GM21825 (cell line): ENCODE measurements around the gene FAM13A.

ENCODE experiments used
- ATAC-seq: cut with Tn5 transposase; IDR thresholded peaks from one replicate; pipeline ENCODE4 v1.9.1; 2021; ENCODE audit warnings: mild to moderate bottlenecking, moderate library complexity; ENCODE audit not compliant: unreplicated experiment

FAM13A gene

DNA sequence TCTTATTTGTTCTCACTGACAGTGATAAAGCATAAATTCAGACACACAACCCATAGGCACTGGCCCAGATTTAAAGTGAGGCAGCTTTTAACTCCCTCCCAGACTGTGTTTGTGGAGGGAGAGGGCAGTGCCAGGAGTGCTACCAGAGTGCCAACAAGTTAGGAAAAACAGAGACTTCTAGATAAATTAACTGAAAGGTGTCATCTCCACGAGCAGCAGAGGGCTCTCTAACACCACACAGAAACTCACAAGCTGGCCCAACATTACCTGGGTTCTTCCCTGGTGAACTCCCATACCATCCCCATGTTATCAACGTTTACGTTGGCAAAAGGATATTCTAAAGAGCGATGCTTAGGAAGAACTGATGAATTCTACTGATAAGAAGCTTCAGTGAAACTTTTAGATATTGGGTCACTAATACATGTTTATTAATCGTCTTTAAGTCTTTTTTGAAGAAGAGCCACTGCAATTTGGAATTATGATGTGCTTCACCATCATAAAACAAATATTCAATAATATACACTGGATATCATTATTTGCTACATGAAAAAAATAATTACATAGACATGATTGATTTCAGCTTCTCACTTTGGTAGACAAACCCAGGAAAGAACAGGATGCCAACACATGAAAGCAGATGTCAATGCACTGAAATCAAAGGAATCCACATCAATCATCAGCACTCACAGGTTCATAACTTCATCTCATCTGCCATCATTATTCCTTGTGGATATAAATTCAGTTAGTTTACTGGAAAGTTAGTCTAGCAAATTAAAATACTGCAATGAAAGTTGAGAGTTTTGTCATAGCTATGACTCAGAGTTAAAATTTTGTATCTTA is 238.1 kb downstream of the FAM13A start:
- peak; percentile 26 for ATAC-seq

DNA sequence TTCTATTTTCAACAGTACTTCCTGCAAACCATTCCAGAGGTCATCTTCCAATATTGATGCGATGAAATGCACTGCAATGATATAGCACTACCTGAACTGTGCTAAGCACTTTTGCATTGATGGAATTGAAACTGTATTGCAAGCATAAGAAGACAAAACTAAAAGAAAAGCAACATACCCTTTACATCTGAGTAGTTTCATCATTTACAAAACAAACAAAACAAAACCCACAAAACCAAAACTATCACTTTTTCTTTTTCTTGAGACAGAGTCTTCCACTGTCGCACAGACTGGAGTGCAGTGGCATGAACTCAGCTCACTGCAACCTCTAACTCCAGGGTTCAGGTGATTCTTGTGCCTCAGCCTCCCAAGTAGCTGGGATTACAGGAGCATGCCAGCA is 239.2 kb downstream of the FAM13A start:
- no peak for ATAC-seq

DNA sequence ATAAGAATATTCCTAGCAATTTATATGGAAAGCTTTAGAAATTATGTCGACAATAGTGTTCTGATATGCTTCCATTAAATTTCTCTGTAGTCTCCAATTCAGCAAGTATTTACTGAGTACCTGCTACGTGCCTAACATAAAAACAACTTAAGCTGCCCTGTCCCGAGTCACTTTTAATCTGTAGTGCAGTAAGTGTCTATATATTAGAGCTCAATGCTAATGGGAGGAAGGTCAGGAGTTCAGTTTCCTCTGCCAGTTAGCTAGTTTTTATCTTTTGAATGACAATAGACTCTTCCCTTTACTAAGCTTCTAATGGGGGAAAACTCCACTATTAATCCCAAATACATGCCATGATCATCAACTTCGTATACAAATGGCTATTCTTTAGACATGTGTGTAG is 240.6 kb downstream of the FAM13A start:
- ATAC-seq: no peak

DNA sequence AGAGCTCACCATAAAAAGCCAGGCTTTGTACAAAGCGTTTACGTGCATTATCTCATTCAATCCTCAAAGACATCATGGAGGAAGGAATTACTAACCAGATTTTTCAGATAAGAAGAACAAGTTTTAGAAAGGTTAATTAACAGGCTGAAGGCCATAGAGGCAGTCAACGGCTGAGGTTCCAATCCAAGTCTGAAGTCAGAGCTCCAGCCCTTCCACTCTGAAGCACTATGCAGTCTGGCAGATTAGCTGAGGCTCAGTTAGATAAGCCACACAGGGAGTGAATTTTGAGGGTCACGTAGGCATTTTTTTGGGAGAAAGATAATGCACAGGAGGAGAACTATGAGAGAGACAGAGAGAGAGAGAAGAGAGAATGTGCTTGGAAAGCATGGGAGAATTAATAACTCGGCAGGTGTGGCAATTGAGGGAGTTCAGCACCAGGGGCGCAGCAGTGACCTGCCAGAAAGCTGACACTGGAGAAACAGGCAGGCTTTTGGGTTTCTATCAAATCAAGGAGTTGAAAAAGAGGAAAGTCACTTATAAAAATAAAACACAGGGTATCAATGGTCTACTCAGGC is 242.9 kb downstream of the FAM13A start:
- ATAC-seq: no peak

DNA sequence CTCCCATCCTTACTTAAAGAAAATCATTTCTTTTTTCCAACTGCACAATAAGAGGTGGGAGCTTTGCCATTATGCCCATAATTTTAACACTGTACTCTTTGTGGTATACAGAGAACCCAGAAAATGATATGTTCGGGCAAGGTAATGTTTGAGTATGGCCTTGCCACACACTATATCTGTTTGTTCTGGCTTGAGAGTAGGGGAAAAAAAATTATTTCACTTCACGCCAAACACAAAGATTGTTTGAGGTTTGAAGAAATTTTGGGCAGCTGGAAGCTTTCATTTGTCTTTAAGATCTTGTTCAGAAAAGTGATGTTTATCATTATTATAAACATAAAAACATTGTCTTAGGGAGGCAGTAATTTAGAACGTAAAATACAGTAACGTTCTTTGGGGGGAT is 244.0 kb downstream of the FAM13A start:
- no peak for ATAC-seq

DNA sequence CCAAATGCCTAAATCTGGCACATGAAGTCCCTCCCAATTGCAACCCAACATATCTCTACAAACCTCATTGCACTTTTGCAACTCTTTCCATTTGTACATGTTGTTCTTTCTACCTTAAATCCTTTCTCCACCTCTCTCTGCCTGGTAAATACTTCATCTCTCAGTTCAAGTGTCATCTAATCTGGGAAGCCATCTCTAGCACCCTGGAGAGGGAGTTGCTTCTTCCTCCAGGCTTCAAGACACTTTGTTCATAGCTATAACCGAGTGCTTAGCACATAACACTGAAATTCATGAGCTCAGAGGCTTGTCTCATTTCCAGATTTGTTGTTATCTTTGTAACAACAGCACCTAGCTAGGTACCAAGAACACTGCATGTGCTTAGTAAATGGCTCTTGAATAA is 244.6 kb downstream of the FAM13A start:
- no peak for ATAC-seq

DNA sequence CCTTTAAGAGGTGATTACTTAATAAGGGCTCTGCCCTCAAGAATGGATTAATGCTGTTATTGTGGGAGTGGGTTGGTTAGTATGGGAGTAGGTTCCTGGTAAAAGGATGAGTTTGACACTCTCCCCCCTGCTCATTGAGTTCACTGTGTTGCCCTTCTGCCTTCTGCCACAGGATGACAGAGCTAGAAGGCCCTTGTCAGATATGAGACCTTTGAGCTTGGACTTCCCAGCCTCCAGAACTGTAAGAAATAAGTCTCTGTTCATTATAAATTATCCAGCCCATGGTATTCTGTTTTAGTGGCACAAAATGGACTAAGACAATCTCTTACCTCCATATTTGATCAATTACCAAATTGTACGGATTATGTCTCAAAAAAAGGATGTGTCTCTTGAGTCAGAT is 245.1 kb downstream of the FAM13A start:
- no peak for ATAC-seq

DNA sequence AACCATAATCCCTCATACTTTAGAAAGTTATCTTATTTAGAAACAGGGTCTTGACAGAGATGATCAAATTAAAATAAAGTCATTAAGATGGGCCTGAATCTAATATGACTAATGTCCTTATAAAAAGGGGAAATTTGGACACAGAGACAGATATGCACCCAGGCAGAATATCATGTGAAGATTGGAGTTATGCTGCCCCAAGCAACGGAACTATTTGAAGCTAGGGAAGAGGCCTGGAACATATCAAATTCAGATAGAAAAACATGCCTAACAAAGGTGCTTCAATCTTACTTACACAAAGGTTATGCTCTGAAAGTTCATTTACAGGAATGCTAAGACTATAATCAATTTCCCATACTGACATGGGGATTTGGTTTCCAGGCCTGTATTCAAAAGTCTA is 246.7 kb downstream of the FAM13A start:
- ATAC-seq: no peak

DNA sequence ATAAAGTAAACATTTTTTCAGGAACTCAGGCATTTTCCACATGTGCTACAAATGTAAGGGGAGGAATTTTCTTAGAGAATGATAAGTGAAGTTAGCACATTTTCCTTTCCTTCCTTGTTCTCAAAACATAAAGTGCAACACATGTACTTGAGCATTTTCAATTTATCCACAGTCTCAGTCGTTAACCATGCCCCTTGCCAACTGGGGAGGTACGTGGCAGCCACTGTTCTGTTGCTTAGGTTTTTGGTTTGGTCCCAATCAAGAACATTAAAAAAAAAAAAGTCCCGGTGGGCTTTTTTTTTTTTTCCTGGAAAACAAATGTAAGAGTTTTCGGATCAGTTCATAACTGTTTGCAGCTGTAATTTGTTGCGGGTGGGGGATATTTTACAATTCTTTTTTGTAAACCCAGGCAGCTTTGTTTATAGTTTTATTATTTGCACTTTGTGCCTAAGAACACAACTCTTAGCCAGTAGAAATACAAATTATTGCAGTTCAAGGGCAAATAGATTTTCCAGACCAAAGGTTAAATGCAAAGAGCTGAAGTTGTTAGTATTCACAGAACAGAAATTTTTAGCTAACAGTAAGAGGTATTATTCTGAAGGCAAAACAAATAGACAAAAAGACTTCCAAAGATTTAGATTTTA is 247.3 kb downstream of the FAM13A start:
- ATAC-seq: no peak

DNA sequence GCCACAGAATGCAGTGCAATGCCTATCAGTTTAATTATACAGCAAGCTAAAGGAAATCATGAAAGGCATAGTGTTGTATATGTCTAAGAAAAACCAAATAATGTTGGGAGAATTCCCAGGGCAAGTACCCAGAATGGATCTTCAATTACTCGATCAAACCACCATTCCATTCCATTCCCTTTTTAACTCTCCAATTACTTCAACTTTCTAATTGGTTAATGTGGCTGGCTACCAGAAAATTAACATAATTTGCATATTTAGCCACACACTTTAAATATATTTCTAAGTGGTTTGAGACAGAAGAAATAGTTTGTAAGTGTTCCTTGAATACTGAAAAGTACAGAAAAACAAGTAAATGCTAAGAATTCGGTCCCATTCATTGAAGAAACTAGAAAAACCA is 247.9 kb downstream of the FAM13A start:
- ATAC-seq: no peak

DNA sequence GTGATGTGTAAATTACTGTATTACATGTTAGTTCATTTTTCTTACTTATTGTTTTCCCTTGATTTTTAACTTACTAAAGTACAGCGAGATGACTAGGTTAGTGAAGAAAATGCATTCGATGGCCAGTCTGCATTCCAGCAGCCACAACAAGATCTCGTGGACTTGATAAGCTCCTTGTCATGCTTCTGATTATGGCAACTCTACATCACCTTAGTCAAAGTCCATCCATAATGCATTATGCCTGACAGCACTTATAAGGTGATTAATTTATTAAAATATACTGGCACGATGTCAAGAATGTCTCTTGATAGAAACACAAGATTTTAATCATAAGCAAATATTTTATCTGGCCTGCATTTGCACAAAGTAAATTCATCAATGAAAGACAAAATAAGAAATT is 249.5 kb downstream of the FAM13A start:
- no peak for ATAC-seq

DNA sequence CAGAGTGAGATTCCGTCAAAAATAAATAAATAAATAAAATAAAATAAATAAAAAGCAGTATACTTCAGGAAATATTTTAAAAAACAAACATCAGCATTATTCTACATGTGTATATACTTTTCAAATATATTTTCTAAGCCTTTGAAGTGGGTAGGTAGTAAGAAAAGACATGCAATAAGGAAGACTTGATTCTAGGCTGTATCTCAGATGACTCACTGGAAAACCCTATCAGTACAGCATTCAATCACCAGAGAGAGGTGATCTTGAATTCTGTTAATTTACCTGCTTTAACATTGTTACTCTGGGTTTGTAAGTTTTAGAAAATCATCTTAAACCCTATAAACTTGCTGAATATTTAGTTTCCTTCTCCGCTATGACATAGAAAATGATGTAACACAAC is 252.8 kb downstream of the FAM13A start:
- no peak for ATAC-seq

DNA sequence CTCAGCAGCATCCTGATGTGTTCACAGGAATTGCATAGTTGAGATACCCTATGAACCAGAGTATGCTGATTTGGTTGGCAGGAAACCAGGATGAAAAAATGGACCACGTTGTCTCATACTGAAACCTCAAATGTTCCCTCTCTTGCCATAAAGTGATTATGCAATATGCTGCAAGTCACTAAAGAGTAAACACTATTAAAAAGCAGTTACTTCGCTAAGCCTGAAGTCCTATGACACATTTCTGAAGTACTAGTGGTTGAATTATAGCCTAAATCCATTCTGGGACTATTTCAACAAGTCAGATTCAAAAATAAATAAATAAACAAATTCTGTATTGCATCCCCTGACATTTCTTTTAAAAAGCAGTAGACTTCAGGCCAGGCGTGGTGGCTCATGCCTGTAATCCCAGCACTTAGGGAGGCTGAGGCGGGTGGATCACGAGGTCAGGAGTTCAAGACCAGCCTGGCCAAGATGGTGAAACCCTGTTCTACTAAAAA is 253.3 kb downstream of the FAM13A start:
- ATAC-seq: peak; percentile 90

DNA sequence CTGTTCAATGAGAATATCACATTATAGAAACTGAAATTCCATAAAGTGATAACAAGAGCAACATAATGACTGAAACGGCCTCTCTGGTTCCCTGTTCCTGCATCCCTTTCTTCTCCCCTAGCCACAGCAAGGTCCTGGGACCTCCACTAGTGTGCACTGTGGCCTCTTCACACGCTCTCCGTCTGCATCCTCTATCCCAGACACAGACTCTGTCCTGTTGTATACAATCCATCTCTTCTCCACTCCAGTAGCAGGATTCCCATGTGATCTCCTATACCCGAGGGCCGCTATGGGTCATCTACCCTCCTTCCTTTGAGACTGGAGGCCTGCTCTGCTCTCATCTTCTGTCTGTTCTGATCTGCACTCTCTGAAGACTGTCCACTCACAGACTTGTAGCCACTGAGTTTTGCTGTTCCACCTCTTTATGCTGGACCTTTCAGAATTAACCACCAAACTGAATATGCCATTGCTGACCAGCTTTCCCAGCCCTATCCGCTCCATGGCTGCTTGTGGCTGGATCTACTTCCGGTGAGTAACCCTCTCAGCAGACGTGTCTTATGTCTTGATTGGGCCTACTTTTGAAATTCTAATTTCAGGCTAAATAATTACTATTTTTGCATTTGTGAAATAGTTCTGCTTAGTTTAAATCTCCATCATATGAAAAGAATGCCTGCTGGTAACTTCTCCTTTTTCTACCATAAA is 254.2 kb downstream of the FAM13A start:
- no peak for ATAC-seq

DNA sequence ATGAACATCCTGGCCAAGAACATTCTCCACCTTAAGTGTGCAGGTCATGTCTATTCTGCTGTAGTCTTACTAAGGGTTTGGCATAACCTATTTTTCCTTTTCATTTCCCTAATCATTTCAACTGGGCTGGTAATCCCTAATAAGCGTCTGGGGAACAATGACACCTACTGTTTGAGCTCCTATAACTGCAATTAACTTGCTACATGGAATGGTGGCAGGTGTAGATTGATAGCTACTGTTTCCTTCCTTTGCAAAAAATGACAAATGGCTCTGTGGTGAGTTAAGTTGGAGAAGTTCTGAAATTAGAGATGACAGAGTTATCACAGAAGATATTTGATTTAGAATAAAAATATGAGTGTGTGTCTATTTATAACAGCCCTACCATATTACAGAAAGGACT is 254.8 kb downstream of the FAM13A start:
- ATAC-seq: no peak

DNA sequence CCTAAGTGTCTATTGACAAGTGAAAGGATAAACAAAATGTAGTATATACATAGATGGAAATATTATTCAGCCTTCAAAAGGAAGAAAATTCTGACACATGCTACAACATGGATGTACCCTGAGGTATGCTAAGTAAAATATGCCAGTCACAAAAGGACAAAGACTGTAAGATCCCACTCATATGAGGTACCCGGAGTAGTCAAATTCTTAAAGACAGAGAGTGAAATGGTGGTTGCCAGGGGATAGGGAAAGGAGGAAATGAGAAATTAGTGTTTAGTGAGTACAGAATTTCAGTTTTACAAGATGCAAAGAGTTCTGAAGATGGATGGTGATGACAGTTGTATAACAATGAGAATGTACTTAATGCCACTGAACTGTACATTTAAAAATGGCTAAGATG is 257.1 kb downstream of the FAM13A start:
- no peak for ATAC-seq

DNA sequence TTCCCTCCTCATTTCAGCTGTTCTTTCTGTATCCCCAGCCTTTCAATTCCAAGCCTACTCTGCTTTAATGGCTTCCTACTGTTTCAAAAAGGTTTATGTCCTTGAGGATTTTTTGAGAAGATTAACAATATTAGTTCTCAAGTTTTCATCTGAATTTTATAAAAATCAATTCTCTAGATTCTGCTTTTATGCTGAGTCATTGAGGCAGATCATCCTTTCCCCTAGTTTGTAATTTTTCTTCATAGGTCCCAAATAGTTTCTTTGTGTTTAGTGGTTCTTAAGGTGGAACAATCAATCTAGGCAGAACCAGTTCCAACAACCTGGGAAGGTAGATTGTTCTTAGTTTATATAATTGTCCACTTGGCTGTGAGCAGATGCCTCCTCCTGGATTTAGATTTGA is 259.3 kb downstream of the FAM13A start:
- no peak for ATAC-seq

DNA sequence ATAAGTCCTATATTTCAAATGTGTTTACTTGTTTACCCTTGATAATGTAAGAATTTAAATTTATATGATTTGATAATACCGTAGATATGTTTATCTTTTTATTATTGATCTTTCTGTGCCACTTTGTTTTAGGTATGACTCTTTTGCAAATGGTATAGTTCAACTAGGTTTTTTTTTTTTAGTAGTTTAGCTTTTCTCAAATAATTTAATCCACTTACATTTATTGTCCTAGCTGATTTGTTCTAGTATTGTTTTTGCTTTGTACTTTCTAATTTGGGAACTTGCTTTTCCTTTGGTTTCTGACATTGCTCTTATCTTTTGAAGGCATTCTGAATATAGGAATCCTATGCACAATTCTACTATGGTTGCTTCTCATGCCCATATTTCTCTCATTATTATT is 260.4 kb downstream of the FAM13A start:
- ATAC-seq: no peak

DNA sequence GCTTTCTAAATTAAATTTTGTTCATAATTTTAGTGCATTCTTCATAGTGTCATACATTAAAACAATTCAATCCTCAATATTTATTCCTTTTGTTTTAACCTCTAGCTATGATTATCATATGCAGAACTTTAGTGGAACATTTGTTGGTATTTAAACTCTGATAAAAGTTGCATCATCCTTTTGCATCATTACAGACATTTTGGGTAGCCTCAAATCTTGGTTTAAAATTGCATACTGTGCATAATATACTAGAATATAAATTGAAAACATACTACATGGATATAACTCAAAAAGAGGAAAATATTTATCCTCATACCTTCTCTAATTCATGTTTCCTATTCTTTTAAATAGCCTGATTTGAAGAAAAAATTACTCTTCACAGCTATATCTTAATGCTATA is 262.0 kb downstream of the FAM13A start:
- no peak for ATAC-seq

DNA sequence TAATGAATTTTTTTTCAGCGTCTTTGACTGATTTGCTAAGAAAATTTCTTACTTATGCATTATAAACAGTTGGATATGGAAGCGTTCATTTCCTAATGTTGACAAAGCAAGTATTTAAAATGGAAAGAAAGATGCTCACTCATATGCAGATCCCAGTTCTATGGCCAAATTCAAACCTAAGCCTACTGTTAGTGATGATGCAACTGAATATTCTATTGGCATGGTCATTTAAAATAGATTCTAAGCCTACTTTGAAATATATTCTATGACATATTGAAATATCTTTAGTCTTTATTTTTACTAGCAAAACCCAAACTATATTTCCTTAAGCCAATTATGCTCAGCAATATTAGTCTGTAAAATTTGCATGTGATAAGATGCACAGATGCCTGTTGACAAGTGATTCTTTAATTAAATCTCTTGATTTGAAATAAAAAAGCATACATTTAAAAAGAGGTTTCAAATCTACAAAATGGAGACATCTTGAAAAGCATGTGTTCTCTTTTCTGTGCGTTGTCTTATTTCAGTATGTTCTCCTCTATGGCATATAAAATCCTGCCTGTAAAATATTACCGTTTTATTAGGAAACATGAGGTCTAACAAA is 262.8 kb downstream of the FAM13A start:
- ATAC-seq: no peak

DNA sequence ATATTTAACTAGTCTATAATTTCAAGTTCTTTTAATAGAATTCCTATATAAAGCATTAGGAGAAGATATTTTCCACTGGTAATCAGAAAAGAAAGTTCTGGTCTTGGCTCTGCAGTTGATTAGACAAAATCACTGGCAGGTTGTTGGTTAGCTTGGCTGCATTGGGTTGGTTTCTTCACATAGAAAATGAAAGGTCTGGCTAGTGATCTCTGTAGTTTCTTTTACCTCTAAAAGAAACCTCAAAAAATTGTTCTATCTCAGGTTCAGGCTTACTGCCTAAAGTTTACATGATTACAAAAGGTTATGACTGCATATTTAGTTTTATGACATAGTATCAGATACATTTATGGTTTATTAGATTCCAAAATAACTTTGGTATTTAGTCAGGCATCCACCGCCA is 263.5 kb downstream of the FAM13A start:
- no peak for ATAC-seq
